C4-2B (cell line): ENCODE results near the gene WNK1.
A peak's percentile ranks its signal among the peaks of the same experiment; 100 is the strongest.
"Not testable (repeated sequence)": the region's sequence is repeated elsewhere in the genome, so short reads cannot be mapped to it uniquely, and the experiment has no call there.

ENCODE experiments used
- H3K27ac ChIP-seq: fragments of 450-650 bp; 2 replicates; pipeline ENCODE4 v1.5.1; 2017
- ZFX ChIP-seq: fragments of 450-650 bp; IDR thresholded peaks from 2 replicates; pipeline ENCODE4 v1.6.1; 2017
- TF ChIP-seq, protein P1 (sequence below): fragments of 450-650 bp; conservative IDR thresholded peaks from 2 replicates; pipeline ENCODE4 v1.5.1; 2017; ENCODE audit warnings: mild to moderate bottlenecking

The WNK1 gene

DNA sequence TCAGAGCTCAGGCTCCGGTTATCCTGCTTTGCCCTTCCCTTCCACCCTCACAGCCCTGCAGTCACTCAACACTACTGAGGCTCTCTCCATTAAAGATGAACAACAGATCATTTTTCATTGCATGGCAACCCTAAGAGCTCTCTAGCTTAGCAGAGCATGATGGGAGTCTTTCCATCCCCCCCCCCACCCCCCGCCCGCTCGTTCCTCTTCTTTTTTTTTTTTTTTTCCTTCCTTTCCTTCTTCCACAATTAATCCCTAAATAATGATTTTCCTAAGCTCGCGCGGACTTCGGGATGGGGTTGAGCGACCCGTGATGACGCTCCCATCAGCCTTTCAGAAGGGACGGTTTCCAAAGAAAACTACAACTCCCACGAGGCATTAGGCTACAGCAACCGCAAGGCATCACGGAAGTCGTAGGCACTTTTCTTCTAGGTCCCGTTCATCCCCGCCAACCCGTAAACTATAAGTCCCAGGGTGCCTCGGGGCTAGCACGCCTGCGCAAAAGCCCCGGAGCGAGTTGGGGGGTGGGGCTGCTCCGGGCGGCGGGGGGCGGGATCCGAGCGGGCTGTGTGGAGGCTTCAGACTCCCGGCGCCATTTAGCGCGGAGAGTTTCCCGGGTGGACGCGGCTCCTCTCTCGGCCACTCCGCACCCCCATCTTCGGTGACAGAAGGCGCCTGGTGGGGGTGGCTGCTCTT is at the start of gene WNK1:
TSS of gene WNK1 (plus strand) at position 581 of the 696 bp plus-strand sequence. CDS start 987 bp downstream, outside the sequence.
- TF ChIP-seq, protein P1, sequence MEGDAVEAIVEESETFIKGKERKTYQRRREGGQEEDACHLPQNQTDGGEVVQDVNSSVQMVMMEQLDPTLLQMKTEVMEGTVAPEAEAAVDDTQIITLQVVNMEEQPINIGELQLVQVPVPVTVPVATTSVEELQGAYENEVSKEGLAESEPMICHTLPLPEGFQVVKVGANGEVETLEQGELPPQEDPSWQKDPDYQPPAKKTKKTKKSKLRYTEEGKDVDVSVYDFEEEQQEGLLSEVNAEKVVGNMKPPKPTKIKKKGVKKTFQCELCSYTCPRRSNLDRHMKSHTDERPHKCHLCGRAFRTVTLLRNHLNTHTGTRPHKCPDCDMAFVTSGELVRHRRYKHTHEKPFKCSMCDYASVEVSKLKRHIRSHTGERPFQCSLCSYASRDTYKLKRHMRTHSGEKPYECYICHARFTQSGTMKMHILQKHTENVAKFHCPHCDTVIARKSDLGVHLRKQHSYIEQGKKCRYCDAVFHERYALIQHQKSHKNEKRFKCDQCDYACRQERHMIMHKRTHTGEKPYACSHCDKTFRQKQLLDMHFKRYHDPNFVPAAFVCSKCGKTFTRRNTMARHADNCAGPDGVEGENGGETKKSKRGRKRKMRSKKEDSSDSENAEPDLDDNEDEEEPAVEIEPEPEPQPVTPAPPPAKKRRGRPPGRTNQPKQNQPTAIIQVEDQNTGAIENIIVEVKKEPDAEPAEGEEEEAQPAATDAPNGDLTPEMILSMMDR: no peak
- no peak for TF ChIP-seq ZFX
- peak within 1 kb of the TSS; percentile 93 for H3K27ac ChIP-seq

DNA sequence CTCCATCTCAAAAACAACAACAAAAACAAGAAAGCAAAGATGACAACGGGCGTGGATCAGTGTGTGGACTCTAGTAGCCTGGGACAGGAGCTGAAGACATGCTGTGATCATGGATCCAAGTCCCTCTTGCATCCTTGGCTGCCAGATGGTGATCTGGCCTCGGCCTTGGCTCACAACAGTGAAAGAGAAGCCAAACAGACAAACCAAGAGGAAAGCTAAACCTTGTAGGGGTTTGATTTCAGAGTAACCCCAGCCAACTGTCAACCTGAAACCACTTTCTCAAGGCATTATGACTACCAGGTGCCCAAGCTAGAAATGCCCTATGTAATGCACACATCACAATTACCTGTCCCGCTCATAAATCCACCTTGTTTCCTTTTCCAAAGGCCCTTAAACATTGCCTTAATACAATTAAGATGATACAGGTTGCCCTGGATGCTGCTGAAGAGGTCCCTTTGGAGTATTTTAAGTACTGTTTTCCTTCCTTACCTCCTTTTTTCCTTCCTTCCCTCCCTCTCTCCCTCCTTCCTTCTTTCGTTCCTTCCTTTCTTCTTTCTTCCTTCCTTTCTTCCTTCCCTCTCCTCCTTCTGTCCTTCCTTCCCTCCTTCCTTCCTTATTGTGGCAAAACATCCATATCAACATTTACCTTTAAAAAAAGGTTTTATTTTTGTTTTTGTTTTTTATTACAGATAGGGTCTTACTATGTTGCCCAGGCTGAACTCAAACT is 47.7 kb upstream of the WNK1 start:
- no peak overlapping the region for H3K27ac ChIP-seq
- no peak for TF ChIP-seq ZFX
- TF ChIP-seq, protein P1: no peak

DNA sequence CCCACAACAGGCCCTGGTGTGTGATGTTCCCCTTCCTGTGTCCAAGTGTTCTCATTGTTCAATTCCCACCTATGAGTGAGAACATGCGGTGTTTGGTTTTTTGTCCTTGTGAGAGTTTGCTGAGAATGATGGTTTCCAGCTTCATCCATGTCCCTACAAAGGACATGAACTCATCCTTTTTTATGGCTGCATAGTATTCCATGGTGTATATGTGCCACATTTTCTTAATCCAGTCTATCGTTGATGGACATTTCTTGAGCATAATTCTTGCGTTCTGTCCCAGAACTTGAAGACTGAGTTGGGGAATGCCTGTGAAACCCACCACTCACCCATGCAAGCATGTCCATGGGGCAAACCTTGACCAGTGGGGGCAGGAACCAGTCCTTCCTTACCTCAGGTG is 44.3 kb upstream of the WNK1 start:
- H3K27ac ChIP-seq: not testable (repeated sequence)

DNA sequence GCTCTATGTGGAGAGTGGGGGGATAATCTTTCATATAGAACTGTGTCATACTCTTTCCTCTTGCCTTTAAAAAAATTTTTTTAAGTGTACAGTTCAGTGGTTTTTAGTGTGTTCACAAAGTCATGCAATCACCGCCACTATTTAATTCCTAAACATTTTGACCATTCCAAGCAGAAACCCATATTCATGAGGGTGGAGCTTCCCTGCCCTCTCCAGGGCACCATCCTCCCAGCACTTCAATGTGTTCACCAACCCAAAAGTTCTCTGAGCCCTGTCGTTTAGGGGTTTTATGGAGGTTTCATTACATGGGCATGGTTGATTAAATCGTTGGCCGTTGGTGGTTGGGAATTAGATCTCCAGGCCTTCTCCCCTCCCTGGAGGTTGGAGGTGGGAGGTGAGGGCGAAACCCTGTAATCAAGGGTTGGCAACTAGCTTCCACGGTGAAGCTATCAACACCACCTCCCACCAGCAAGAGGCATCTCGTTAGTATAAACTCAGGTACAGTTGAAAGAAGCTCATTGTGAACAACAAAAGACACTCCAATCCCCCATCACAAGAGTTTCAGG is 42.8 kb upstream of the WNK1 start:
- no peak overlapping the region for H3K27ac ChIP-seq
- TF ChIP-seq, protein P1: no peak
- no peak for TF ChIP-seq ZFX

DNA sequence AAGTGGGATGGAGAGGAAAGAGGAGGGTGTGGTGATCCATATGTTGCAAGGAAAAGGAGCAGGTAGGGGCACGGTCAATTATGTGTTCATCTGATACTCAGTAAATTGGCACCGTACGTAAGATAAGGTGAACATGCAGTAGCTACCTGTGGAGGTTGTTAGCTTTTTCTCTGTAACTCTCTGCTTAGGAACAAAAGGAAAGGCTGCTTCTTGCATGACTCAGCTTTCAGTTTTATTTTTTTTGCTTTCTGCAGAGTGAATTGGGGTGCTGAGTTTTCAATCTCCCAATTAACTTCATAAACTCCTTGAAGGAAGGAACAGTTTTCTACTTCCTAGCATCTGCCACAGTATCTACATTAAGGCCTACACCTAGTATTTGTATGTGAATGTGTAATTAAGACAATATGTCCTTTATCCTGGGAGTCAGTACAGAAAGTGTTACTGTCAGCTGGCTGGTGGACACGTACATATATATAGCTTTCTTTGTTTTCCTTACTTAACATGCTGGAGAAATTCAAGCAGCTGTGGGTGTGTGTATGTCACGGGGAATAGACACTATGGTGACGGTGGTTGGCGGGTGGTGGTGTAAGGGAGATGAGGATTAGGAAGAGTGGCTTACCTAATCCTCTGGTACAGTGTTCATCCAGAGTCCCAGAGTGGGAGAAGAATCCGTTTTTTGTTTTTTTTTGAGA is 40.1 kb upstream of the WNK1 start:
- H3K27ac ChIP-seq: no peak overlapping the region

DNA sequence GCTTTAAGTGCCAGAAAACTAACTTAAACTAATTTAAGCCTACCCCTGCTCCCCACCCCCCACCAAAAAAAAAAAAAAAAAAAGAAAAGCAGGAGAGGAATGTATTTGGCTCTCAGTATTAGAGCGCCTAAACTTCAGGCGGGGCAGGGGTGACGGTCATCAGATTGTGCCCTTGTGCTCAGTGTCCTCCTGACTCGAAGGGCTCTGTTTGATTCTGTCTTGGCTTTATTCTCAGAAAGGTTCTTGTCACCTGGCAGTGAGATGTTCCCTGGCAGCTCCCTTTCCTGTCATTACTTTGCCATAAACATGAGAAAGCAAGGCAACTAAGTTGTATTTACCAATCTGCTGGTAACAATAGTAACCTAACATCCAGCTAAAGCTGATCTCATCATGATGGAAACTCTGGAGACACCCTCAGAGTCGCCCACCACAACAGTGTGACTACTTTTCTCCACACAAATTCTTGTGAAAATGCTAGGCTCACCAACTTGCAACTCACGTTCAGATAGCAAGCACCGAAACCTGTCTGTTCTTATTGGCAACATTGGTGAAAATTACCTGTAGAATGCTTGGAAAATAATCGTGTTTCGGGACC is 39.0 kb upstream of the WNK1 start:
- no peak for TF ChIP-seq ZFX
- TF ChIP-seq, protein P1: no peak
- H3K27ac ChIP-seq: no peak overlapping the region

More for the DNA sequence above, 40.1 kb upstream of the WNK1 start:
- no peak for TF ChIP-seq ZFX
- TF ChIP-seq, protein P1: no peak

DNA sequence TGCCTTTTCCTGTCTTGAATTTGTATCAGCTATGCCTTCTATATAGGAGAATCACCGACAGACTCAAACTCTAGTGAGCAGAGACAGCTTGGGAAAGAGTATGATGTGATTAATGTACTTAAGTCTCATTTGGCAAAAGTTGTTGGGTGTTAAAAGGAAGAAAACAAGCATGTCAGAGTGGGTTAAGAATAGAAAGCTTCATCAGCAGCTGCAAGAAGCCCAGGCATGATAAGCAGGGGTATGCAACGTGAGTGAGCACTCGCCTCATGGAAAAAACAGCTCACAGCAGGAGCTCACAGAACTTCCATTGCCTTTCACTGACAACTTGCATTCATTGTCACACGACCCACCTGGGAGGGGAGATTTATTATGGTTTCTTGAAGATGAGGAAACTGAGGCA is 35.9 kb upstream of the WNK1 start:
- TF ChIP-seq, protein P1: no peak
- TF ChIP-seq ZFX: no peak
- H3K27ac ChIP-seq: no peak overlapping the region
